GM19193 (cell line): ENCODE measurements around the gene MND1.
A peak's percentile ranks its signal among the peaks of the same experiment; 100 is the strongest.

ENCODE experiments used
- POLR2A ChIP-seq: IDR thresholded peaks from 4 replicates; pipeline ENCODE4 v1.6.1; 2011; ENCODE audit not compliant: insufficient read depth, insufficient read length; ENCODE audit errors: extremely low read depth

MND1 gene

DNA sequence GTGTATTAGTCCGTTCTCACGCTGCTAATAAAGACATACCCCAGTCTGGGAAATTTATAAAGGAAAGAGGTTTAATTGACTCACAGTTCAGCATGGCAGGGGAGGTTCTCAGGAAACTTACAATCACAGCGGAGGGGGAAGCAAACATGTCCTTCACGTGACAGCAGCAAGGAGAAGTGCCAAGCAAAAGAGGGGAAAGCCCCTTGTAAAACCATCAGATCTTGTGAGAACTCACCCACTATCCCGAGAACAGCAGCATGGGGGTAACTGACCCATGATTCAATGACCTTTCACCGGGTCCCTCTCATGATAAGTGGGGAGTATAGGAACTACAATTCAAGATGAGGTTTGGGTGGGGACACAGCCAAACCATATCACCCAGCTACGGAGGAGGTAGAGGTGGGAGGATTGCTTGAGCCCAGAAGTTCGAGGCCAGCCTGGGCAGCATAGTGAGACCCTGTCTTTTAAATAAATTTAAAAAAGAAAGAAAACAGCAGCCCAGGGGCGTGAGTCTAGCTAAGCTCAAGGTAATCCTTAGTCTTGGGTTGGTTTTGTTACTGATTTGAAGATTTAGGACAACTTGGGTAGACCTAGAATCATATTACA, 75.3 kb downstream of the MND1 start:
- TF ChIP-seq POLR2A, result no peak

DNA sequence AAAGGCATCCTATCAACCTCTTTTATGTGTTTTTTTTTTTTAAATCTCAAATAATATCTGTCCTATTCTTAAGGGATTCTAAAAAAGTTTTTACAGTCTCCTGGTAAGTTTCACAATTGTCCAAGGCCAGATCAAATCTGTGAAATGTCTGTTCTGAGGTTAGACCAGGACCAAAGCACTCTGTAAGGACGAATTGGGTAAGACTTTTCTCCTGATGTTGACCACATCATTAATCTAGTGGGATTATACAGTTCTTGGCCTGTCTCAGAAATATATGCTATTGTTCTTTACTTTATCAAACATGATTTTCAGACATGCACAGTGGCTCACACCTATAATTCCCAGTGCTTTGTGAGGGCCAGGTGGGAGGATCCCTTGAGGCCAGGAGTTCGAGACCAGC, 75.9 kb downstream of the MND1 start:
- TF ChIP-seq POLR2A, result no peak

DNA sequence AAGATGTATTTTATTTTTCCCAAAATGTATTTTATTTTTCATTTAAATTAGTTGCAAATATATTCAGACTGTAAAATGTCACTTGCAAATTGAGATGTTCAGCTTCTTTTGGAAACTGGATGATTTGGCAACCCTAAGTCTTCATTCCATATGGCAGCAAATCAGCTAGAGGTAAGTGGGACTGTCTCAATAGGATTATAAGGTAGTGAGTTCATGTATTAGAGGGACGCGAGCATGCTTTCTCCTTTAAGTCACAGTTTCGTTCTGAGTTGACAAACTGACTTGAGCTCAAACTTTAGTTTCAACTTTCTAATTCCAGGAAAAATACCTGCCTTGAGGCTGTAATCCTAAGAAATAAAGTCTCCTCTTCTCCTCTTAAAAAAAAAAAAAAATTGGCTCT, 77.5 kb downstream of the MND1 start:
- TF ChIP-seq POLR2A, result no peak

DNA sequence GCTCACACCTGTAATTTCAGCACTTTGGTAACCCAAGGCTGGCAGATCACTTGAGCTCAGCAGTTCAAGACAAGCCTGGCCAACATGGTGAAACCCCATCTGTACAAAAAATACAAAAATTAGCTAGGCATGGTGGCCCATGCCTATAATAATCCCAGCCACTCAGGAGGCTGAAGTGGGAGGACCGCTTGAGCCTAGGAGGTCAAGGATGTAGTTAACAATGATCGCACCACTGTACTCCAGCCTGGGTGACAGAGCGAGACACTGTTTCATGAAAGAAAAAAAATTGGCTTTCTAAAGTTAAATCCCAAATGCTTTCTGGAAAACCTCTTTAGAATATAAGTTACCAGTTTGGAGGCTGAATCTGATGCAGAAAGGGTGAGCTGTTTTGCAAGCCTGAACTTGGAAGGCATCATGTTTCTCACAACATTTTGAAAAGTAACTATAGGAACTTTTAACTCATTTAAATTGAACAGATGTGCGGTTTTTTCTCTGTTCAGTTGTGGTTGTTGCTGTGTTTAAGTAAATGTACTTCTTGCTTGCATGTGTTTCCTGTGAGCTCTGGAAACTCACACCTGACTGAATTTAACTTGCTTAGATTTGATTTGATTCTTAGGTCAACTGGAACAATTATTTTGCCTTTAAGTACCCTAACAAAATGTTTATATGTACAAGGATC, 81.9 kb downstream of the MND1 start:
- TF ChIP-seq POLR2A, result no peak

DNA sequence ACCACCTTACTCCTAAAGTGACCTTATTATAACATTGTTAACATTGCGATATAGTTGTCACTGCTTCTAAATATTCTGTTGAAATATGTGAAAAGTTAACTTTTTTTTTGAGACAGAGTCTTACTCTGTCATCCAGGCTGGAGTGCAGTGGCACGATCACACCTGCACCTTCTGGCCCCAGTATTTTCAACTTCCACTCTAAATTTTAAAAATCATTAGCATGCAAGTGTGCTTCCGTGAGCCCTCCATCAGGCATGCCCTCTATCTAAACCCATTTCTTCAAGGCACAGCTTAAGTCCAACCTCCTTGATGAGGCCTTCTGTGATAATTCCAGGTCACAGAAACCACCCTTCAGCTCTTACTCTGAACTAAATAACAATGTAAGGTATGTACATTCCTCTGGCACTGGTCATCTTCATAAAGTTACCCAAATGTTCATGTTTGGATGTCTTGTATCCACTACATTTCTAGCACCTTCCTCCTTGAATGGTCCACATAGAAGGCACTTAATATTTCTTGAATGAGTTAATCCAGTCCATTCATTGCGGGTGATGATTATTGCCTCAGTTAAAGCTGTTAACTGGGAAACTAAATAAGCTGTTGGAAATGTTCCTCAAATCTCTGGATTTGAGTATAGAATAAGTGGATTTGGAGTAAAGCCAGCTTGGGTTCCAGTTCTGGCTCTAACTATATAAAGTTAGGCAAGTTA, 83.0 kb downstream of the MND1 start:
- TF ChIP-seq POLR2A, result no peak

DNA sequence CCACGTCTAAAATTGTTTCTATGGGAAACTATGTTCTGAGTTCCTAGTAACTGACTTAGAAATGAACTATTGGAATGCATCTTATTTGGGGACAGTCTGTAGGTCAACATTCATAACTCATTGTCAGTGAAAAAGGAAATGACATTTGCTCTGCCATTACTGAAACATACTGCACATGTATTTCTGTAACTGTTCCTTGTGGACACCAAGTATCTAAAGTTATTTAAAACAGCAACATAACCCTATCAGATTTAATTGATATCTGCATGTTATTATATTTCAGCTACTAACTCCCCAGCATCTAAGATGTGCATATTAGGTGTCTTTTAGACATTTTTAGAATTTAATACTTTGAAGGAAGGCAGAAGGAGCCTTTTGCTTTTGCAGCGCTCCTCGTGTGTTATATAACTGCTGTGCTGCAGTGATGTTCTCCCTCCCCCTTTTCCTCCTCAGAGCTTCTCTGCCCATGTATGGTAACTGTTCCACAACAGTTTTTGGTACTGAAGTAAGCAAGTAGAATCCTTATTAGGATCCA, 84.5 kb downstream of the MND1 start:
- no peak for TF ChIP-seq POLR2A

DNA sequence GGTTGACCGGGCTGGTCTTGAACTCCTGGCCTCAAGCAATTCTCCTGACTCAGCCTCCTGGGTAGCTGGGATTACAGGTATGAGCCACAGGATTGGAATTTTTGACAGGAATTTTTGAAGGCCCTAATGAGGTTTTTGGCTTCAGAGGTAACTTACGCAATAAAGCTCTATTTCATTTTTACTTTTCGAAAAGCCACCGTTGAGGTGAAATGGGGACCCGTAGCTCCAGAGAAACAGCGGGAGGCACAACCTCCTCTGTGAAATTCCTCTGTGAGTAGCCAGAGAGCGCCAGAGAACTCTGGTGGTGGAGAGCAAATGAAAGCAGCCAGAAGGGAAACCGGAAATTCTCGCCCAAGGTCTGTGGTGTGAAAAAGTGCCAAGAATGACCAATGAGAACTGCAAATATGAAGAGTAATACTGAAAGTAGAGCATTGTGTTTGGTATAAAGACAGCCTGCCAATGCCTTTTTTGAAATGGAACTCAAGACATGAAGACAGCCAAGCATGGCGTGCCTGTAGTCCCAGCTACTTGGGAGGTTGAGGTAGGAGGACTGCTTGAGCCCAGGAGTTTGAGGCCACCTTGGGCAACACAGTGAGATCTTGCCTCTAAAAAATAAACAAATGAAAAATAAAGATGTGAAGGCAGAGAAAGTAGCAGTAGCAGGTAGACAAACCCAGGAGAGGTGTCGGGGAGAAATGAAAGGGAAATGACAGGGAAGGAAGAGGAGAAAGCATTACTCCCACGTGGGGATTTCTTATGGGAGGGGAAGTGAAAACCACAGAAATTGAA, 88.7 kb downstream of the MND1 start:
- TF ChIP-seq POLR2A, result peak; percentile 60

DNA sequence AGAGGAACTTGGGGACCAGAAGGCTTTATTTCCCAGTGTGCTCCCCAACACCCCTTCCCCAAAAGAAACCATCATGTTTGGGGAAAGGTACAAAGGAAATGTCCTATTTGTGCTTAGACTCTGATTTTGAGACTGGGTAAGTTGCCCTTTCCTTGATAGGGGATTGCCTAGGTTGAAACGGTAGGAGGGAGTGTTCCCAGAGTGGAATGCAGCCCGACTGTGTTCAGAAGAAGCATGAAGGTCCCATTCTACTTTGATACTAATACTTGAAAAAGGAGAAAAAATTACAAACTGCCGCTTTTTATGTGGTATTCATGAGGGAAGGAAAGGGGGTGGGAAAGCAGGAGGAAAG, 89.2 kb downstream of the MND1 start:
- TF ChIP-seq POLR2A, result no peak

DNA sequence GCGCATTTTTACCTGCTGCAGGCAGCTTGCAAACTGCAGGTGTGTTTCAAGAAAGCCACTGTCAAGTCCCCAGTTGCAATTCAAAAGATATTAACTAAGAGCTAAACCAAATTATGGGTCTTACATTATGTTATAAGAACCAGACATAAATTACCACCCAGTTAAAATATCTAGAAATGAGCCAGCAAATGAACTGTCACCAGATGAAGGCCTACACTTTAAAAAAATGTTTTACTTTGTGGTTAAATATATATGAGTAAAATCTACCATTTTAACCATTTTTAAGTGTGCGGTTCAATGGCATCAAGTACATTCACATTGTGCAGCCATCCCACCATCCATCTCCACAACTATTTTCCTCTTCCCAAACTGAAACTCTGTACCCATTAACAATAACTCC, 89.7 kb downstream of the MND1 start:
- no peak for TF ChIP-seq POLR2A

DNA sequence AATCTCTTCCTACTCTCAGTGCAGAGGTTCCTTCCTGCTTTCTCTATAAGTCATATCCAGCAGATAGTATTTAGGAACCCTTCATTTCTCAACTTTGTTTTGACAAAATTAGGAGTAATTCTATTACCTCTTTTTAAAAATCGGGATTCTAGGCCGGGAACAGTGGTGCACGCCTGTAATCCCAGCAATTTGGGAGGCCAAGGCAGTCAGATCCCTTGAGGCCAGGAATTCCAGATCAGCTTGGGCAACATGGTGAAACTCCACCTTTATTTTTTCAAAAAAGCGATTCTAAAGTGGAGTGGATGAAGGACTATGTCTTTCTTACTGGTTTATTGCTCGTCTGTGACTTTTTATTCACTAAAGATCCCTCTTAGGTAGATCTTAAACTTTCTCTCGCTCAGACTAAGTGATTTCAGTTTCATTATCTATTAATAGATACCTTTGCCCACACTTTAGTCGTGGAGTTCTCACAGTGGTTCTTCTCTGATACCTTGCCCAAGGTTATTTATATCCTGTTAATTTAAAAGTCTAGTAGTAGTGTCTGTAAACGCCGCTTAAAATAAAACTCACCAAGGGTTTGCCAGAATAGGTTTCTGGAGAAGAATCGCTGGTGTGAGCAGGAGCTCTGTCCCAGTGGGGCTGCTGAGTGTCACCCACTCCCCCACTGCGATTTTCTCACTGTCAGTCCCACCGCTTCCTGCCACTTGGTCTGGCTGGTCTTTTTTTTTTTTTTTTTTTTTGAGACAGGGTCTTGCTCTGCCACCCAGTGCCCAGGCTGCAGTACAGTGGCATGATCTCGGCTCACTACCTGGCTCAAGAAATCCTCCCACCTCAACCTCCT, 94.6 kb downstream of the MND1 start:
- TF ChIP-seq POLR2A, result no peak

DNA sequence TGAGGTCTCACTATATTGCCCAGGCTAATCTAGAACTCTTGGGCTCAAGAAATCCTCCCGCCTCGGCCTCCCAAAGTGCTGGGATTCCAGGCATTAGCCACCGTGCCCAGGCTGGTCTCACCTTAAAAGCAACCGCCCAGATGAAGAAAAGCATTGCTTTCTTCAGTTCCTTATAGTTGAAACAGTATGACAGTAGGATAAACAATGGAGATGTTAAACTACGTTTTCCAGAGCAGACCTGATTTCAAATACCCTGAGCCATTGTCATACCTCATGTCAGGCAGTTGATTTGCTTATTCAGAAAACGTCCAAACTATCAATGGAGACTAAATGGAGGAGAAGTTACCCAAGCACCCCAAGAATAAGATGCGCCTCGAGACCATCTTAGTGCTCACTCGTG, 95.3 kb downstream of the MND1 start:
- no peak for TF ChIP-seq POLR2A

DNA sequence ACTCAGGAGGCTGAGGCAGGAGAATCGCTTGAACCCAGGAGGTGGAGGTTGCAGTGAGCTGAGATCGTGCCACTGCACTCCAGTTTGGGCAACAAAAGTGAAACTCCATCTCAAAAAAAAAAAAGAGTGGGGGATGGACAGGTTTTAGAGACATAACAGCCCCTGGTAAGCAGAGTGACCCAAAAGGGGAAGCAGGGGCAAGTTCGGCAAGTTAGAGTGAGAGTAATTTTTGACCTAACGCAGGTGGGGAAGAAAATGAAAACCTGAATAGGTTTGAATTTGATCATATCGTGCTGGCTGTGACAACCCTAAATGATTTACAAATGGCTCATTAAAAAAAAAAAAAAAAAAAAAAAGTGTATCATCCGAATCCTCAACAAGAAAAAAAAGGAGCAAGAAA, 96.0 kb downstream of the MND1 start:
- no peak for TF ChIP-seq POLR2A

DNA sequence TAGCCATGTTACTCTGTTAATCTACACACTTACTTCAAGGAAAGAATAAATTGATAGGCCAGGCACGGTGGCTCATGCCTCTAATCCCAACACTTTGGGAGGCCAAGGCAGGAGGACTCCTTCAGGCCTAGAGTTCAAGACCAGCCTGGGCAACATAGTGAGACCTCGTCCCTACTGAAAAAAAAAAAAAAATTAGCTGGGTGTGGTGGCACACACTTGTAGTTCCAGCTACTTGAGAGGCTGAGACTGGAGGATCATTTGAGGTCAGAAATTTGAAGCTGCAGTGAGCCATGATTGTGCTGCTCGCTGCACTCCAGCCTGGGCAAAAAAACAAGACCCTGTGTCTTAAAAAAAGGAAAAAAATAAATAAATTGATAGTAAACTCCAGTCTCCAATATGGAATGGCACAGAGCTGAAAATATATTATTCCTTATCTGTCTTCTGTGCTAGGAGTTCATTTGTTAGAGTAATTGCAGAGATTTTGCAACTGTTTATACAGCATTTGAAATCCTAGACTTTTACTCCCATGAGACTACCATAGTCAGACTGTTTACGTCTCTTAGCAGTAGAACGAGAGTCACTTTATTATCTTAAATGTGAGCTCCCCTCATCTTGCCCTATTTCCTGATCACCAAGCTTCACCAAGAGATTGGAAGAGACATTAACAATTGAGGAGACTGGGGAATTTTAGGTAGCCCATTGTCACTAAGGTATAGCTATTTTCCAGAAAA, 102.9 kb downstream of the MND1 start:
- TF ChIP-seq POLR2A, result no peak
